ENCODE results near the gene TCHHL1. TPM values are rescaled to one million over a fixed set of nuclear protein-coding genes. Genes with fewer than 3 reads are reported as not detected.

TCHHL1 gene
- total RNA-seq, 4 donors from 2014 or later: not detected

DNA sequence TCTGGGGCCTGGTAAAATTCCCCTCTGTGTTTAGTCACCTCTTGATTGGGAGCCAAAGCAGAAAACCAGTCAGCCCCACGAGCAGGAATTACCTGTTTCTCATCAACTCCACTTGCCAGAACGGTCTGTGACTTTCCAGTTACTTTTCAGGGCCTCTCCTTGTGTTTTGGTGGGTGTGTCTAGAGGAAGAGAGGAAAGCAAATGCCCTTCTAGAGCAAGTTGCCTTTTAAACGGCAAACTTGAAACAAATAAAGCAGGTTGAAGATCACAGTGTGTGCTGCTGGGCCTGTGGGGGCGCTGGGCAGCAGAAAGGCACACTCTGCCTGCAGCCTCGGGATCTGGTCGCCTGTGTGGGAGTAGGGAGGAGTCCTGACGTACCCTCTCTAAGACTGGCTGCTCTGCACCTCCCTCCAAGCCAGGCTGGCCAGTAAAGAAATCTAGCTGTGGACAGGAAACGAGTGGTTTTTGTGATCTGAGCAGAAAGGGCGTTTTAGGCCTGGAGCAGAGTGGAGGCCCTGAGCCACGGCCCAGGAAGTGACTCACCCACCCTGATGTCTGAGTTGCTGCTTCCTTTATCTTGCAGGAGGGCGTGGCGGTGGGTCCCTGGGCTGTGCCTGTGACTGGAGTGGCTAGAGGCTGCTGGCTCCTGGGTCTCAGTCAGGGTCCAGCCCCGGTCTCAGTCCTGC, 41.0 kb downstream of the TCHHL1 start:
- intact Hi-C loops (cut with DNase I): no loop called here
- peak overlapping the region; percentile 96 to 99 (median 98) for H3K27ac ChIP-seq
- WGBS, 2 donors: 2 to 5% methylated on average over 10 to 12 of the region's 13 CpGs
- TF ChIP-seq POLR2A (IDR thresholded peaks at IDR 0.05): peak in 3 of 4 donors; percentile 31 to 71 (median 31)
- TF ChIP-seq, protein P1, sequence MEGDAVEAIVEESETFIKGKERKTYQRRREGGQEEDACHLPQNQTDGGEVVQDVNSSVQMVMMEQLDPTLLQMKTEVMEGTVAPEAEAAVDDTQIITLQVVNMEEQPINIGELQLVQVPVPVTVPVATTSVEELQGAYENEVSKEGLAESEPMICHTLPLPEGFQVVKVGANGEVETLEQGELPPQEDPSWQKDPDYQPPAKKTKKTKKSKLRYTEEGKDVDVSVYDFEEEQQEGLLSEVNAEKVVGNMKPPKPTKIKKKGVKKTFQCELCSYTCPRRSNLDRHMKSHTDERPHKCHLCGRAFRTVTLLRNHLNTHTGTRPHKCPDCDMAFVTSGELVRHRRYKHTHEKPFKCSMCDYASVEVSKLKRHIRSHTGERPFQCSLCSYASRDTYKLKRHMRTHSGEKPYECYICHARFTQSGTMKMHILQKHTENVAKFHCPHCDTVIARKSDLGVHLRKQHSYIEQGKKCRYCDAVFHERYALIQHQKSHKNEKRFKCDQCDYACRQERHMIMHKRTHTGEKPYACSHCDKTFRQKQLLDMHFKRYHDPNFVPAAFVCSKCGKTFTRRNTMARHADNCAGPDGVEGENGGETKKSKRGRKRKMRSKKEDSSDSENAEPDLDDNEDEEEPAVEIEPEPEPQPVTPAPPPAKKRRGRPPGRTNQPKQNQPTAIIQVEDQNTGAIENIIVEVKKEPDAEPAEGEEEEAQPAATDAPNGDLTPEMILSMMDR (IDR thresholded peaks at IDR 0.05): peak in 4 of 6 experiments; percentile 24 to 44 (median 32)
- no peaks in the 10 kb centered on the region for H3K9me3 ChIP-seq
- H3K4me1 ChIP-seq: peaks cover 36 to 84% (median 48%) of the 10 kb centered on the region in 3 donors
- H3K36me3 ChIP-seq: no peaks in the 10 kb centered on the region
- peak overlapping the region; percentile 7 to 51 (median 24) for H3K4me3 ChIP-seq
- peak; percentile 86 for DNase-seq
- H3K27me3 ChIP-seq: peaks cover 0 to 3% (median 0%) of the 10 kb centered on the region in 4 donors

GRCh38 chr1:152047413-152047729, 41.5 kb downstream of the TCHHL1 start:
- 36 to 47% methylated on average over 3 to 5 of the region's 5 CpGs for WGBS, 2 donors
- intact Hi-C loops (cut with DNase I): no loop called here
- H3K4me1 ChIP-seq: peaks cover 36 to 80% (median 47%) of the 10 kb centered on the region in 3 donors
- TF ChIP-seq, protein P1 (IDR thresholded peaks at IDR 0.05): no peak
- TF ChIP-seq POLR2A (IDR thresholded peaks at IDR 0.05): no peak
- peak overlapping the region; percentile 96 to 99 (median 98) for H3K27ac ChIP-seq
- no peaks in the 10 kb centered on the region for H3K36me3 ChIP-seq
- DNase-seq: no peak
- no peaks in the 10 kb centered on the region for H3K27me3 ChIP-seq
- H3K4me3 ChIP-seq: peak overlapping the region; percentile 7 to 51 (median 24)
- no peaks in the 10 kb centered on the region for H3K9me3 ChIP-seq

DNA sequence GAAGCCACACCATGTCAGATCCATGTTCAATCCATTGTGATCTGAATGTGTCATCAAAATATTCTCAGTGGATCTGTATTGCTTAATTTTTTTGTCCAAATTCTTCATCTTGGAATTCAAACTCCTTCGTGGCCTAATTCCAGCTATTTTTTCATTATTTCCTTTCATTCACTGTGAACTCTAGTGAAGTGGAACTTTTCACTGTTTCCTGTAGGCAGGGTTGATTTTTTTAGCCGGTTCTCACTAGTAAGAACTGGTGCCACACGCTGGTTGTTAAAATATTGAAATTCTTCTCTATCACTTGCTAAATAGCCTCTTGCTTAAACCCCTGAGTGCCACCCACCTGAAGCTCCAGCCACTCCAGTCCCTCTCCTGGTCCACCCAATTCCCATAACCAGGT, 44.5 kb downstream of the TCHHL1 start:
- Histone ChIP-seq H3K27me3 (no peaks in the 10 kb centered on the region), H3K27ac (peak overlapping the region in 3 of 4 donors; percentile 20 to 34 (median 28)), H3K36me3 (no peaks in the 10 kb centered on the region), H3K9me3 (no peaks in the 10 kb centered on the region), H3K4me3 (no peak overlapping the region), H3K4me1 (peaks cover 28 to 63% (median 36%) of the 10 kb centered on the region in 3 donors)
- intact Hi-C loops (cut with DNase I): no loop called here
- TF ChIP-seq POLR2A (IDR thresholded peaks at IDR 0.05): no peak
- TF ChIP-seq, protein P1 (IDR thresholded peaks at IDR 0.05): no peak
- 12 to 28% methylated on average over 3 of the region's 3 CpGs for WGBS, 2 donors
- DNase-seq: no peak

- Histone ChIP-seq H3K36me3 (no peaks in the 10 kb centered on the region), H3K4me1 (peaks cover 24 to 63% (median 35%) of the 10 kb centered on the region in 3 donors), H3K27me3 (no peaks in the 10 kb centered on the region), H3K4me3 (no peak overlapping the region), H3K27ac (peak overlapping the region in 3 of 4 donors; percentile 20 to 34 (median 28)), H3K9me3 (no peaks in the 10 kb centered on the region)
- WGBS, 2 donors: 69 to 71% methylated on average over 5 of the region's 5 CpGs
- TF ChIP-seq, protein P1 (IDR thresholded peaks at IDR 0.05): no peak
- TF ChIP-seq POLR2A (IDR thresholded peaks at IDR 0.05): no peak
- intact Hi-C loops (cut with DNase I): no loop called here
- DNase-seq: no peak
Observed at GRCh38 chr1:152043870-152044269, 45.0 kb downstream of the TCHHL1 start.

DNA sequence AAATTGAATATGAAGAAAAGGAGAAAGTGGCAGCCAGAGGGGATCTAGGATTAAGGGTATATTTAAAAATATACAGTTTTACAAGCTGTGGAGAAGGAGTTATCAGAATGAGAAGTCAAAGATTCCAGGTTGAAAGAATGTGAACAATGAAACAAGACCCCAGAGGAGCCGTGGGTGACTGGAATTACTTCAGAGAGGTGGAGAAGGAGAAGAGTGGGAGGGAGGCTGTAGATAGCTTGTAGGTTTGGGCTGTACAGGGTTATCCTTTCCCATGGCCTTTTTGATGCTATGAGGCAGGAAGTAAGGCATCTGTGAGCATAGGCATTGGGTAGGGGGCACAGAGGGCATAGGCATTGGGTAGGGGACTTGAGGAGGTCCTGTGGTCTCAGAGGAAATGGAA, 46.8 kb downstream of the TCHHL1 start:
- no peak for DNase-seq
- Histone ChIP-seq H3K9me3 (no peaks in the 10 kb centered on the region), H3K36me3 (no peaks in the 10 kb centered on the region), H3K4me1 (peaks cover 15 to 63% (median 28%) of the 10 kb centered on the region in 3 donors), H3K27ac (no peak overlapping the region), H3K4me3 (no peak overlapping the region), H3K27me3 (no peaks in the 10 kb centered on the region)
- intact Hi-C loops (cut with DNase I): no loop called here
- TF ChIP-seq, protein P1 (IDR thresholded peaks at IDR 0.05): no peak
- TF ChIP-seq POLR2A (IDR thresholded peaks at IDR 0.05): no peak
- WGBS, 2 donors: 63 to 82% methylated on average over 1 of the region's 1 CpG

All from esophagus squamous epithelium (tissue), 5 donors.